ENCODE data around the gene CDK5RAP1.

DNA sequence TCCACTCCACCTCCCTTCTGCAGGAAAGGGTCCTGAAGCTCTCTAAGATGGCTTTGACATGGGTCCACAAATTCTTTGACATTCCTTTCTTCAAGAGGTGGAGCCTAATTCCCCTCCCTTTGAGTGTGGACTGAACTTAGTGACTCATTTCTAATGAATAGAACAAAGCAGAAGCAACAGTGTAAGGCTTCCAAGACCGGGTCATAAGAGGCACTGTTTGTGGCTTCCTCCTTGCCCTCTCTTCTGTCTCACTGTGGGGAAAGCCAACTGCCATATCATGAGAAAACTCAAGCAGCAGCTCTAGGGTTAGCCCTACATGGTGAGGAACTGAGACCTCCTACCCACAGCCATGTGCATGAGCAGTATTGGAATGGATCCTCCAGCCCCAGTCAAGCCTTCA, 5.9 kb upstream of the CDK5RAP1 start:
- TF ChIP-seq POLR2A (IDR thresholded peaks at IDR 0.05; ENCODE audit: low read depth, low read length) = no peak
- no peak for TF ChIP-seq TAF1 (IDR thresholded peaks at IDR 0.05; ENCODE audit: borderline replicate concordance, low read depth, low read length)
